Liver (tissue), 9 donors: ENCODE measurements around the gene SH3D19. TPM values are rescaled to one million over a fixed set of nuclear protein-coding genes. Genes with fewer than 3 reads are reported as not detected.
"Not testable (repeated sequence)": the region's sequence is repeated elsewhere in the genome, so short reads cannot be mapped to it uniquely, and the experiment has no call there.

ENCODE experiments used
- DNase-seq: peaks from one replicate; pipeline ENCODE4 v3.0.0-alpha.2; 2017; ENCODE audit warnings: low spot score
- H3K27ac ChIP-seq, 2 donors: one replicate each; pipeline ENCODE4 v1.7.0; 2013; ENCODE audit warnings: inconsistent platforms in 2 of 2, low read length in 2 of 2, control low read depth in 1 of 2, low read depth in 1 of 2, mild to moderate bottlenecking in 1 of 2
- H3K27me3 ChIP-seq, 4 donors: one replicate each; pipeline versions ENCODE4 v1.6.1 to v1.7.0; 2013; ENCODE audit warnings: low read length in 3 of 4, inconsistent platforms in 1 of 4, mild to moderate bottlenecking in 1 of 4, moderate library complexity in 1 of 4; ENCODE audit not compliant: control insufficient read depth in 4 of 4, insufficient read depth in 4 of 4
- H3K36me3 ChIP-seq, 4 donors: one replicate each; pipeline versions ENCODE4 v1.6.1 to v1.7.0; 2013; ENCODE audit warnings: low read length in 3 of 4, mild to moderate bottlenecking in 3 of 4, low read depth in 1 of 4, moderate library complexity in 1 of 4; ENCODE audit not compliant: control insufficient read depth in 4 of 4, insufficient read depth in 3 of 4
- H3K4me1 ChIP-seq, 4 donors: one replicate each; pipeline versions ENCODE4 v1.6.1 to v1.7.0; 2013; ENCODE audit warnings: low read length in 3 of 4, mild to moderate bottlenecking in 3 of 4, moderate library complexity in 1 of 4; ENCODE audit not compliant: control insufficient read depth in 4 of 4, insufficient read depth in 4 of 4
- H3K4me3 ChIP-seq, 3 donors: one replicate each; pipeline versions ENCODE4 v1.6.1 to v1.7.0; 2013; ENCODE audit warnings: low read length in 3 of 3, control low read depth in 1 of 3, low read depth in 1 of 3, mild to moderate bottlenecking in 1 of 3
- H3K9ac ChIP-seq, 2 donors: one replicate each; pipeline ENCODE4 v1.7.0; 2013; ENCODE audit warnings: low read length in 2 of 2, mild to moderate bottlenecking in 2 of 2, moderate library complexity in 2 of 2, control low read depth in 1 of 2, low read depth in 1 of 2
- H3K9me3 ChIP-seq, 4 donors: one replicate each; pipeline versions ENCODE4 v1.6.1 to v1.7.0; 2013; ENCODE audit warnings: low read length in 3 of 4; ENCODE audit not compliant: control insufficient read depth in 4 of 4
- FOXA2 ChIP-seq: IDR thresholded peaks from 2 replicates; pipeline ENCODE4 v1.6.1; 2016; ENCODE audit warnings: antibody characterized with exemption
- NR2F2 ChIP-seq: IDR thresholded peaks from 2 replicates; pipeline ENCODE4 v1.6.1; 2016; ENCODE audit warnings: antibody characterized with exemption
- RAD21 ChIP-seq, 2 donors: IDR thresholded peaks; 2 replicates each; pipeline ENCODE4 v1.6.1; 2016; ENCODE audit warnings: antibody characterized with exemption in 2 of 2, mild to moderate bottlenecking in 2 of 2
- WGBS: extraction: QIAGEN DNeasy Blood & Tissue Kit; methylation state at CpG from one replicate; pipeline ENCODE4 v1.1.7; 2013; 5-methylcytosine and 5-hydroxymethylcytosine counted together
- polyA plus RNA-seq, 2 donors: library from polyadenylated mRNA; stranded (reverse) in 1 of 2; unstranded in 1 of 2; fragments of 200-250 nt in 1 of 2; fragments of >200 nt in 1 of 2; fragmentation: Nextera tagmentation in 1 of 2; extraction: Ambion mirVana in 1 of 2; gene quantifications; one replicate each; pipeline versions ENCODE4 v1.2.1 to v1.2.3, GENCODE V29; 2013 to 2015
- total RNA-seq, 2 donors: library from RNA; depleted of rRNA; stranded (reverse); fragments of >200 nt; gene quantifications; one replicate each; pipeline ENCODE4 v1.2.3, GENCODE V29; 2014
- TF ChIP-seq, protein P1 (sequence below): IDR thresholded peaks from 2 replicates; pipeline ENCODE4 v1.6.1; 2016; ENCODE audit warnings: antibody characterized with exemption
- TF ChIP-seq, protein P2 (sequence below): IDR thresholded peaks from 2 replicates; pipeline ENCODE4 v1.6.1; 2016; ENCODE audit warnings: antibody characterized with exemption
- TF ChIP-seq, protein P3 (sequence below): IDR thresholded peaks from 2 replicates; pipeline ENCODE4 v1.6.1; 2016; ENCODE audit warnings: antibody characterized with exemption, mild to moderate bottlenecking
- TF ChIP-seq, protein P4 (sequence below): fragments of 150-350 bp; IDR thresholded peaks from 2 replicates; pipeline ENCODE4 v1.5.1; 2017; ENCODE audit warnings: improper control_type of control experiment, low read depth, low read length; ENCODE audit not compliant: missing input control
- TF ChIP-seq, protein P5 (sequence below): IDR thresholded peaks from 2 replicates; pipeline ENCODE4 v1.6.1; 2016; ENCODE audit warnings: antibody characterized with exemption
- donor health status: healthy.
- donor health status: healthy.
- donor health status: healthy.
- donor health status: healthy.
- donor health status: healthy.

SH3D19 gene
- total and polyA plus RNA-seq, 4 donors: 11.0 to 22.2 (median 17.1) TPM

DNA sequence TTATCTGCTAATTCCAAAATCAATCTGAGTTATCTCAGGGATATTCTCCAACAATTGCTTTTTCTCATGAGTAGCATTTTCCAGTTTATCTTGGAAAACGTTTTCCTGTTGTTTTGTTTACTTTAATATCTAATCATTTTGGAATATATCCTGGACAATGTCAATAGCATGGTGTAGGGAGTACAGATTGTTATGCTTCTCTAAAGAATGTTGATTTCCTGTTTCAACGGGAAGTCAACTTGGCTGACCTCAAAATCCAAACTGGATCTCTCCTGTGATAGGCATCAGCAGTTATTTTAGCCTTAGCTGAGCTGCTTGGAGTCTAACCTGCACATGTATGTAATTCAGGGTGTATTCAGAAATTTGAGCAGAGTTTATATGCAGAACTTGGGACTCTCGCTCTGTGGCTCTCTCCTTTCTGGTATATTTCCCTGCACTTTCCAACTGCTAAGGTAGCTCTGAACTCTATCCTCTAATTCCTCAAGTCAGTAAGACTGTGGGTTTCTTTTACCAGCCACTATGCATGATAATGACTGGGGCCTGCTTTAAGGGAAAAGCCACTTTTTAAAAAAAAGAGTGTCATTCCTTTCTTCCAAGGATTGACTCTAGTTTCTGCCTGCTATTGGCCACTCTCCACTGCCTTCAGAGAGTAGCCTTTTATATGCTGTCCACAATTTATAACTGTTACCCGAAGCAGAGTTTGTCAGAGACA, 40.7 kb downstream of the SH3D19 start:
- Histone ChIP-seq H3K27ac (no peak overlapping the region), H3K9me3 (no peaks in the 10 kb centered on the region), H3K36me3 (no peaks in the 10 kb centered on the region), H3K9ac (no peak overlapping the region), H3K27me3 (no peaks in the 10 kb centered on the region), H3K4me3 (no peak overlapping the region), H3K4me1 (peaks cover 3 to 10% (median 6%) of the 10 kb centered on the region in 4 donors)
- no peak for DNase-seq
- WGBS: 49% methylated on average over 4 of the region's 4 CpGs
- TF ChIP-seq, protein P1, sequence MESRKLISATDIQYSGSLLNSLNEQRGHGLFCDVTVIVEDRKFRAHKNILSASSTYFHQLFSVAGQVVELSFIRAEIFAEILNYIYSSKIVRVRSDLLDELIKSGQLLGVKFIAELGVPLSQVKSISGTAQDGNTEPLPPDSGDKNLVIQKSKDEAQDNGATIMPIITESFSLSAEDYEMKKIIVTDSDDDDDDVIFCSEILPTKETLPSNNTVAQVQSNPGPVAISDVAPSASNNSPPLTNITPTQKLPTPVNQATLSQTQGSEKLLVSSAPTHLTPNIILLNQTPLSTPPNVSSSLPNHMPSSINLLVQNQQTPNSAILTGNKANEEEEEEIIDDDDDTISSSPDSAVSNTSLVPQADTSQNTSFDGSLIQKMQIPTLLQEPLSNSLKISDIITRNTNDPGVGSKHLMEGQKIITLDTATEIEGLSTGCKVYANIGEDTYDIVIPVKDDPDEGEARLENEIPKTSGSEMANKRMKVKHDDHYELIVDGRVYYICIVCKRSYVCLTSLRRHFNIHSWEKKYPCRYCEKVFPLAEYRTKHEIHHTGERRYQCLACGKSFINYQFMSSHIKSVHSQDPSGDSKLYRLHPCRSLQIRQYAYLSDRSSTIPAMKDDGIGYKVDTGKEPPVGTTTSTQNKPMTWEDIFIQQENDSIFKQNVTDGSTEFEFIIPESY: no peak
- peak; percentile 49 for TF ChIP-seq NR2F2
- TF ChIP-seq, protein P2, sequence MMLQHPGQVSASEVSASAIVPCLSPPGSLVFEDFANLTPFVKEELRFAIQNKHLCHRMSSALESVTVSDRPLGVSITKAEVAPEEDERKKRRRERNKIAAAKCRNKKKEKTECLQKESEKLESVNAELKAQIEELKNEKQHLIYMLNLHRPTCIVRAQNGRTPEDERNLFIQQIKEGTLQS: no peak
- TF ChIP-seq, protein P3, sequence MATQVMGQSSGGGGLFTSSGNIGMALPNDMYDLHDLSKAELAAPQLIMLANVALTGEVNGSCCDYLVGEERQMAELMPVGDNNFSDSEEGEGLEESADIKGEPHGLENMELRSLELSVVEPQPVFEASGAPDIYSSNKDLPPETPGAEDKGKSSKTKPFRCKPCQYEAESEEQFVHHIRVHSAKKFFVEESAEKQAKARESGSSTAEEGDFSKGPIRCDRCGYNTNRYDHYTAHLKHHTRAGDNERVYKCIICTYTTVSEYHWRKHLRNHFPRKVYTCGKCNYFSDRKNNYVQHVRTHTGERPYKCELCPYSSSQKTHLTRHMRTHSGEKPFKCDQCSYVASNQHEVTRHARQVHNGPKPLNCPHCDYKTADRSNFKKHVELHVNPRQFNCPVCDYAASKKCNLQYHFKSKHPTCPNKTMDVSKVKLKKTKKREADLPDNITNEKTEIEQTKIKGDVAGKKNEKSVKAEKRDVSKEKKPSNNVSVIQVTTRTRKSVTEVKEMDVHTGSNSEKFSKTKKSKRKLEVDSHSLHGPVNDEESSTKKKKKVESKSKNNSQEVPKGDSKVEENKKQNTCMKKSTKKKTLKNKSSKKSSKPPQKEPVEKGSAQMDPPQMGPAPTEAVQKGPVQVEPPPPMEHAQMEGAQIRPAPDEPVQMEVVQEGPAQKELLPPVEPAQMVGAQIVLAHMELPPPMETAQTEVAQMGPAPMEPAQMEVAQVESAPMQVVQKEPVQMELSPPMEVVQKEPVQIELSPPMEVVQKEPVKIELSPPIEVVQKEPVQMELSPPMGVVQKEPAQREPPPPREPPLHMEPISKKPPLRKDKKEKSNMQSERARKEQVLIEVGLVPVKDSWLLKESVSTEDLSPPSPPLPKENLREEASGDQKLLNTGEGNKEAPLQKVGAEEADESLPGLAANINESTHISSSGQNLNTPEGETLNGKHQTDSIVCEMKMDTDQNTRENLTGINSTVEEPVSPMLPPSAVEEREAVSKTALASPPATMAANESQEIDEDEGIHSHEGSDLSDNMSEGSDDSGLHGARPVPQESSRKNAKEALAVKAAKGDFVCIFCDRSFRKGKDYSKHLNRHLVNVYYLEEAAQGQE: no peak
- TF ChIP-seq, protein P4, sequence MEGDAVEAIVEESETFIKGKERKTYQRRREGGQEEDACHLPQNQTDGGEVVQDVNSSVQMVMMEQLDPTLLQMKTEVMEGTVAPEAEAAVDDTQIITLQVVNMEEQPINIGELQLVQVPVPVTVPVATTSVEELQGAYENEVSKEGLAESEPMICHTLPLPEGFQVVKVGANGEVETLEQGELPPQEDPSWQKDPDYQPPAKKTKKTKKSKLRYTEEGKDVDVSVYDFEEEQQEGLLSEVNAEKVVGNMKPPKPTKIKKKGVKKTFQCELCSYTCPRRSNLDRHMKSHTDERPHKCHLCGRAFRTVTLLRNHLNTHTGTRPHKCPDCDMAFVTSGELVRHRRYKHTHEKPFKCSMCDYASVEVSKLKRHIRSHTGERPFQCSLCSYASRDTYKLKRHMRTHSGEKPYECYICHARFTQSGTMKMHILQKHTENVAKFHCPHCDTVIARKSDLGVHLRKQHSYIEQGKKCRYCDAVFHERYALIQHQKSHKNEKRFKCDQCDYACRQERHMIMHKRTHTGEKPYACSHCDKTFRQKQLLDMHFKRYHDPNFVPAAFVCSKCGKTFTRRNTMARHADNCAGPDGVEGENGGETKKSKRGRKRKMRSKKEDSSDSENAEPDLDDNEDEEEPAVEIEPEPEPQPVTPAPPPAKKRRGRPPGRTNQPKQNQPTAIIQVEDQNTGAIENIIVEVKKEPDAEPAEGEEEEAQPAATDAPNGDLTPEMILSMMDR: no peak
- TF ChIP-seq, protein P5, sequence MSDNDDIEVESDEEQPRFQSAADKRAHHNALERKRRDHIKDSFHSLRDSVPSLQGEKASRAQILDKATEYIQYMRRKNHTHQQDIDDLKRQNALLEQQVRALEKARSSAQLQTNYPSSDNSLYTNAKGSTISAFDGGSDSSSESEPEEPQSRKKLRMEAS: no peak

DNA sequence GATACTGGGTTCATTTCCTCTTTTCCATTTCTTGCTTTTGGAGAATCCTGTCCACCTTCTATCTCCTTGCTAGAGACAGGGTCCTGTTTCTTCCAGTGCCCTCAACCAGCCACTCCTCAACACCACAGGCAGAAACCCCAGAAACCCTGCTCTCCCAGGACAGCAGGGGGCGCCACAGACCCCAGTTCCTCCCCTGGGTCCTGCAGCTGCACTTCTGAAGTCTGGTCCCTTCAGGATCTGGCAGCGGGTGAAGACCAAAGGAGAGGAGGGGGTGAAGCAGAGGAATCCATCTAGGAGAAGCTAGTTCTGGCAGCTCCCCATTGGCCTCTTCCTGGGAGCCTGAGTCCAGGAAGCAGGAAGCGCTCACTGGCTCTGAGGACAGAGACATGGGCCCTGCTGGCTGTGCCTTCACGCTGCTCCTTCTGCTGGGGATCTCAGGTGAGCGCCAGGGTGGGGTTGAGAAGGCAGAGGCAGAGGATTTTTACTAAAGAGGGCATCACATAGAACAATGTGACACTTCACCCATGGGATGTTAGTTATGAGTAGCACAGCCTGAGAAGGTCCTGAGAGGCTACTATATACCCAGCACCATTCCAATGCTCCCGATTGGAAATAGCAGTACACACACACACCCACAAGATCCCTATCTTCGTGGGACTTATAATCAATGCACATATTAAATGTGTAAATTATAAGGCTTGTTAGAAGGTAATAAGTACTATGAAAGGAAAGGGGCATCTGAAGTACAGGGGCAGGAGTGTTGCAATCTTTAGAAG, 48.4 kb downstream of the SH3D19 start, which contains the start of gene PRSS48:
TSS of gene PRSS48 (plus strand) at position 375 of the 776 bp plus-strand sequence. CDS start at position 387, 12 bp downstream.
- Histone ChIP-seq H3K36me3 (no peaks in the 10 kb centered on the region), H3K27ac (no peak within 1 kb of the TSS), H3K9ac (no peak within 1 kb of the TSS), H3K9me3 (no peaks in the 10 kb centered on the region), H3K27me3 (no peaks in the 10 kb centered on the region), H3K4me1 (peaks cover 0 to 9% (median 1%) of the 10 kb centered on the region in 4 donors), H3K4me3 (no peak within 1 kb of the TSS)
- TF ChIP-seq FOXA2 (no peak), RAD21 (IDR thresholded peaks at IDR 0.05) (peak; percentile 85 to 94), NR2F2 (no peak)
- TF ChIP-seq, protein P4: peak; percentile 70
- TF ChIP-seq, protein P3: no peak
- 71% methylated on average over 7 of the region's 7 CpGs for WGBS
- peak; percentile 71 for DNase-seq

DNA sequence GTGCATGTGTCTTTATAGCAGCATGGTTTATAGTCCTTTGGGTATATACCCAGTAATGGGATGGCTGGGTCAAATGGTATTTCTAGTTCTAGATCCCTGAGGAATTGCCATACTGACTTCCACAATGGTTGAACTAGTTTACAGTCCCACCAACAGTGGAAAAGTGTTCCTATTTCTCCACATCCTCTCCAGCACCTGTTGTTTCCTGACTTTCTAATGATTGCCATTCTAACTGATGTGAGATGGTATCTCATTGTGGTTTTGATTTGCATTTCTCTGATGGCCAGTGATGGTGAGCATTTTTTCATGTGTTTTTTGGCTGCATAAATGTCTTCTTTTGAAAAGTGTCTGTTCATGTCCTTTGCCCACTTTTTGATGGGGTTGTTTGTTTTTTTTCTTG, 56.5 kb downstream of the SH3D19 start:
- not testable (repeated sequence) for H3K36me3 ChIP-seq, H3K9me3 ChIP-seq, H3K4me1 ChIP-seq, DNase-seq, H3K9ac ChIP-seq, H3K4me3 ChIP-seq, H3K27ac ChIP-seq, H3K27me3 ChIP-seq
